Naive thymus-derived CD8-positive, alpha-beta T cell (primary cell): ENCODE measurements around the gene USP46. TPM values are rescaled to one million over a fixed set of nuclear protein-coding genes. Genes with fewer than 3 reads are reported as not detected.

Experiments used
- ATAC-seq, 2 donors: fragments of 150-1000 bp; cut with Tn5 transposase in 1 of 2; sonication (Bioruptor Pico), chemical (Tn5 transposase) in 1 of 2; 1 replicate in 1 of 2; 2 replicates in 1 of 2; pipeline ENCODE4 v1.10.0; 2021; ENCODE audit warnings: mild to moderate bottlenecking in 2 of 2, moderate library complexity in 2 of 2
- POLR2A ChIA-PET: fragments of 350-600 bp; sonication (Branson Sonifier 250); formaldehyde crosslinking; loops from one replicate; lab custom pipeline; 2021; ENCODE audit warnings: antibody characterized with exemption; lab: Charles Lee
- DNase-seq, 10 donors: peaks; one replicate each; pipeline versions ENCODE4 v3.0.0 to v3.0.0-alpha.2; 2020 to 2022
- H3K27ac Mint-ChIP-seq, 10 donors: one replicate each; pipeline ENCODE4 v1.8.0; 2020 to 2022; ENCODE audit warnings: mild to moderate bottlenecking in 10 of 10, mixed read lengths in 10 of 10, moderate library complexity in 4 of 10, inconsistent platforms in 1 of 10
- H3K27me3 Mint-ChIP-seq, 5 donors: one replicate each; pipeline ENCODE4 v1.8.0; 2021 to 2022; ENCODE audit warnings: mixed read lengths in 5 of 5
- H3K36me3 Mint-ChIP-seq, 3 donors: one replicate each; pipeline ENCODE4 v1.8.0; 2020 to 2022; ENCODE audit warnings: mixed read lengths in 3 of 3, mild to moderate bottlenecking in 2 of 3, inconsistent platforms in 1 of 3
- H3K4me1 Mint-ChIP-seq, 4 donors: one replicate each; pipeline ENCODE4 v1.8.0; 2021 to 2022; ENCODE audit warnings: mixed read lengths in 4 of 4
- H3K4me3 Mint-ChIP-seq, 10 donors: one replicate each; pipeline ENCODE4 v1.8.0; 2020 to 2022; ENCODE audit warnings: mild to moderate bottlenecking in 10 of 10, mixed read lengths in 10 of 10, moderate library complexity in 6 of 10, inconsistent platforms in 1 of 10
- H3K9me3 Mint-ChIP-seq, 9 donors: one replicate each; pipeline ENCODE4 v1.8.0; 2020 to 2022; ENCODE audit warnings: mixed read lengths in 9 of 9, mild to moderate bottlenecking in 3 of 9, inconsistent platforms in 1 of 9, moderate library complexity in 1 of 9
- polyA plus RNA-seq, 3 donors: library from polyadenylated mRNA; unstranded; fragments of 300-500 nt; fragmentation: Illumina TruSeq; gene quantifications; one replicate each; pipeline ENCODE4 v1.2.3, GENCODE V29; 2021
- total RNA-seq, 8 experiments: library from RNA in 2 of 8; stranded (reverse) in 2 of 8; gene quantifications; one replicate each; pipeline ENCODE4 v1.2.3 and lab custom pipeline; 2021 to 2026

The USP46 gene
- total and polyA plus RNA-seq, 5 experiments from 2014 or later: 0.24 to 3.9 (median 1.5) TPM; not detected in 1

DNA sequence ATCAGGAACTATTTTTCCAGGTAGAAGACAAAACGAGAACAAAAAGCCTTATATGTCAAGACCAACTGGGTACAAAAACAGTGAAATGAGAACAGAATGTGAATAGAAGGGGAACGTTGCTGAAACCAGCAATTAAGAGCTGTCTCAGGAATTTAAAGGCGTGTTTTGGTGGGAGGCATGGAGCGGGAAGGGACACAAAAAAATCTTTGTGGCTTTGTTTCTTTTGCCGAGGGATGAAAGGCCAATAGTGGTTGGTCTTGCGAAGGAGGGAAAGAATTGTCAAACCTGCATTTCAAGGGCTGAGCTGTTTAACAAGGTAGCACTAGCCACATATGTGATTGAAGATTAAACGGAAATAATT lies 103.8 kb downstream of the USP46 start:
- ATAC-seq (no peak), DNase-seq (no peak)
- Mint-ChIP-seq H3K9me3 (peaks cover 0 to 8% (median 0%) of the 10 kb centered on the region in 9 donors), H3K27me3 (peaks cover 18 to 35% (median 27%) of the 10 kb centered on the region in 5 donors), H3K4me1 (no peaks in the 10 kb centered on the region), H3K36me3 (peaks cover 0 to 2% (median 0%) of the 10 kb centered on the region in 3 donors), H3K4me3 (no peak overlapping the region), H3K27ac (no peak overlapping the region)
- POLR2A ChIA-PET: no interaction called here

DNA sequence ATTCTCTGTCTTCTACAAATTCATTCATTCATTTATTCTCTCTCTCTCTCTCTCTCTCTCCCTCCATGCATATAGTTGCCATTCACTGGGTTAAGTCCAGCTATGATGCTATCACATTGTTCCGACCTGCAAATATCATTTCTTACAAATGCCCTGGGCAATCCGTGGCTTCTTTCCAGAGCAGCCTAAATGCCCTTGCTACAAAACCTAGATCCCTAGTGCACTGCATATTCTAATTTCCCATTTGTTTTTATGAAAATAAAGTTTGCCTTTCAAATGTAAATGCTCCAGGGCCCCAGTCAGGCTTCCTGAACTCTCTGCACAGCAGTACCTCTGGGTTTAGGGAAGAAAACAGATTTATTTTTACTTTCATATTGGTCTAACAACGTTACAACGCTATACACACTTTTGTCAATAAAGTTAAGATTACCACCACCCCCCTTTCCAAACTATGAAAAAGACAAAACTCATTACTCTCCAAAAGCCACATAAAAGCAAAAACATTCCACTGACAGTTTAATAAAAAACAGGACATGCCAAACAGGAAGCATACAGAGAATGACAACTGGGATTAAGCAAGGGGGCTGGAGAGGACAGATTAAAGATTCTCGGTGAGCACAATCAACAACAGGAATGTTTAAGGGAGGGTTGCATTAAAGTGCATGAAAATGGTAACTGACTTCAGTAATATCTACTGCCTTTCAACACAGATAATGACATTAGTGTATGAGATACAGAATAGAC lies 104.3 kb downstream of the USP46 start:
- no peak for DNase-seq
- POLR2A ChIA-PET: no interaction called here
- Mint-ChIP-seq H3K36me3 (peaks cover 0 to 2% (median 0%) of the 10 kb centered on the region in 3 donors), H3K9me3 (peaks cover 0 to 8% (median 0%) of the 10 kb centered on the region in 9 donors), H3K4me3 (no peak overlapping the region), H3K4me1 (no peaks in the 10 kb centered on the region), H3K27me3 (peaks cover 21 to 40% (median 27%) of the 10 kb centered on the region in 5 donors), H3K27ac (no peak overlapping the region)
- no peak for ATAC-seq

DNA sequence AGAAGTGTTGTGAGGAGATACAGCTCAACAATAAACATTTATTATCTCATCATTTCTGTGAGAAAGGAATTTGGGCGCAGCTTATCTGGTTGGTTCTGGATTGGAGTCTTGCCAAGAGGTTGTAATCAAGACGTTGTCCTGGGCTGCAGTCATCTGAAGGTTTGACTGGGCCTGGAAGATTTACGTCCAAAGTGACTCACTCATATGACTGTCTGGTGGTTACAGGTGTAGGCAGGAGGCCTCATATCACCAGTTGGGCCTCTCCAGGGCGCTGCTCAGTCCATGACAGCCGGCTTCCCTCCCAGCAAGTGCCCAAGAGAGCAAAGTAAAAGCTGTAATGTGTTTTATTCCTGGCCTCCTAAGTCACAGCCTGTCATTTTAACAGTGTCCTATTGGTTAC lies 106.3 kb downstream of the USP46 start:
- no peaks in the 10 kb centered on the region for H3K4me1 Mint-ChIP-seq

DNA sequence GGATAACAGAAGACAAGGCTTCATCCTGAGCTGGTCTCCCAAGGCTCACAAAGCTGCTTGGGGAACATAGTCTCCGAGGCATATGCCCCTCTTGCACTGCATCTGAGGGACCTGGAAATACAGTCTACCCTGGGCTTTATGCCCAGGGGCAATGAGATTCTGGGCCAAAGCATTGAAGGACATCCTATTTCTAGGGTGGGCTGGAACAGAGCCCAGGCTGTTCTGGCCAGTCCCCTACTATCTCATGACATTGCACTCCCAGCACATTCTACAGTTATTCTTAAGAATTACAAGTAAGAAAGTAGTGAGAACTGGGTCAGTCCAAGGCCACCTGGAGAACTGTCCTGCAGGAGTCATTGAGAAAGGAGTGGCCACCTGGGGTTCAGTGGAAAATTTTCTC lies 107.6 kb downstream of the USP46 start:
- POLR2A ChIA-PET: no interaction called here
- Mint-ChIP-seq H3K9me3 (peaks cover 0 to 1% (median 0%) of the 10 kb centered on the region in 9 donors), H3K27me3 (peaks cover 17 to 38% (median 27%) of the 10 kb centered on the region in 5 donors), H3K4me1 (no peaks in the 10 kb centered on the region), H3K4me3 (no peak overlapping the region), H3K36me3 (no peaks in the 10 kb centered on the region), H3K27ac (no peak overlapping the region)
- no peak for DNase-seq
- no peak for ATAC-seq

More for the DNA sequence above, 106.3 kb downstream of the USP46 start:
- POLR2A ChIA-PET: no interaction called here
- peaks cover 0 to 6% (median 0%) of the 10 kb centered on the region in 9 donors for H3K9me3 Mint-ChIP-seq
- DNase-seq (no peak), ATAC-seq (no peak)
- no peak overlapping the region for H3K4me3 Mint-ChIP-seq
- no peak overlapping the region for H3K27ac Mint-ChIP-seq
- peaks cover 0 to 2% (median 0%) of the 10 kb centered on the region in 3 donors for H3K36me3 Mint-ChIP-seq
- peaks cover 21 to 45% (median 33%) of the 10 kb centered on the region in 5 donors for H3K27me3 Mint-ChIP-seq

DNA sequence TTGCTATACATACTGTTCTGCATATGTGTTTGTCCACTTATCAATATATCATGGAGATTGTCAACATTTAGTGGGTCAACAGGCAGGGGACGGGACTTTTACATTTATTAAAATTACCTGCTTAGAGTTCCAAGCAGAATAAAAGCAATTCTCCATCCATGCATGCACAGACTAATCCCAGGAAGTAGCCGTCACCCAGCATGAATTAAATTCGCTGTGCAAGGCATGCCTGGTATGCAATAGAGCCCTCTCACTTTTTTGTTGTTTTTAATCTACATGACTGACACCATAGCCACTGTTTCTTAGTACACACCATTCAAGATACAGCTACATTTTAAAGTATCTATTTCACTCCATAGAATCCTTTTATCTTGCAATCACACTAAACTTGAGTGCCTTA lies 108.9 kb downstream of the USP46 start:
- Mint-ChIP-seq H3K36me3 (no peaks in the 10 kb centered on the region), H3K4me1 (peaks cover 0 to 4% (median 0%) of the 10 kb centered on the region in 4 donors), H3K4me3 (no peak overlapping the region), H3K9me3 (no peaks in the 10 kb centered on the region), H3K27ac (no peak overlapping the region), H3K27me3 (peaks cover 14 to 39% (median 17%) of the 10 kb centered on the region in 5 donors)
- ATAC-seq: no peak
- DNase-seq: no peak
- POLR2A ChIA-PET: no interaction called here

DNA sequence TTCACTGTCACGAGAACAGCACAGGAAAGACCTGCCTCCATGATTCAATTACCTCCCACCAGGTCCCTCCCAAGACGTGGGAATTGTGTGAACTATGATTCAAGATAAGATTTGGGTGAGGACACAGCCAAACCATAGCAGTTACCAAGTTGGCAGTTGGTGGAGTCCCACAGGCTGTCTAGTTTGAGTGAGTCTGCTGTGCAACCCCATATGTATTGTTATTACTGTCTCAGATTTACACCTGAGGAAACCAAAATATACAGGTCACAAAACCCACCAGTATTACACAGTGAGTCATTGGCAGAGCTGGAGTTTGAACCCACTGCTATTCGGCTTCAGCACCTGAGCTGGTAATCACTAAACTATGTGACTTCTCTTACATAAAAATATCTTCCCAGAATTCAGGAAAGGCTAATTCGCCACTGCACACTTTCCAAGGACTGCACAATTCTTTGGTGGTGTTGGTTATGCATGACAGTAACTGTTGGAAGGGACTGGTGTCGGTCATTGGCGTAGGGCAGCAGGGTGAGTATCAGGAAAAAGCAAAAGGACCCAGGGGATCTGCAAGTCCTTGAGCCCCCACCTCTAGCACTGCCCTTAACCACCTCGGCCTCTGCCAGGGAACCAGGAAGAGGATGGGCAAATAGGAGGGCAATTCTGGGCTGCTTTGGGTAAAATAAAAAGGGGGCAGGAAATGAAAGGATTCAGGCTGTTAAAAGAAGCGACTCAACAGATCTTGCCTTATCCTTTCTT lies 110.1 kb downstream of the USP46 start:
- DNase-seq: no peak
- no peak overlapping the region for H3K4me3 Mint-ChIP-seq
- H3K36me3 Mint-ChIP-seq: no peaks in the 10 kb centered on the region
- no peaks in the 10 kb centered on the region for H3K9me3 Mint-ChIP-seq
- POLR2A ChIA-PET: no interaction called here
- peaks cover 11 to 43% (median 14%) of the 10 kb centered on the region in 5 donors for H3K27me3 Mint-ChIP-seq
- no peak for ATAC-seq
- no peak overlapping the region for H3K27ac Mint-ChIP-seq
- H3K4me1 Mint-ChIP-seq: peaks cover 0 to 4% (median 0%) of the 10 kb centered on the region in 4 donors

DNA sequence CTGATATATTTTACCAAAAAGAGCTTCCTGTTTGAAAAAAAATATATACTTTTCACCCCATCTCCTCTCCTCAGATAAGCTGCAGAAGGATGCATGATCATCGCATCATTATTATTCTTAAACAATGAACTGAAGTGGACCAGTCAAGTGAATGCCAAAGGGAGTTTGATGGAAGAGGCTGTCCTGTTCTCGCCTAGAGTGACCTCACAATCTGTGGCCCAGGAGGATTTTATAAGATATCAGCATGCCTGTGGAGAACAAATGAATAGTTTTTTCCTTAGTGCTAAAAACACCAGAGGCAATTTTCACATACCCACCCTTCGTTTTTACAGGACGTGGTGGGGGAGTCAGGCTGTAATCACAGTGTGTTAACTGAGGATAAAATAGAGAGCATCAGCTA lies 112.7 kb downstream of the USP46 start:
- POLR2A ChIA-PET: no interaction called here
- DNase-seq (no peak), ATAC-seq (no peak)
- H3K27me3 Mint-ChIP-seq: peaks cover 5 to 32% (median 14%) of the 10 kb centered on the region in 5 donors
- no peaks in the 10 kb centered on the region for H3K36me3 Mint-ChIP-seq
- peaks cover 0 to 4% (median 0%) of the 10 kb centered on the region in 4 donors for H3K4me1 Mint-ChIP-seq
- no peaks in the 10 kb centered on the region for H3K9me3 Mint-ChIP-seq
- H3K27ac Mint-ChIP-seq: no peak overlapping the region
- H3K4me3 Mint-ChIP-seq: no peak overlapping the region

DNA sequence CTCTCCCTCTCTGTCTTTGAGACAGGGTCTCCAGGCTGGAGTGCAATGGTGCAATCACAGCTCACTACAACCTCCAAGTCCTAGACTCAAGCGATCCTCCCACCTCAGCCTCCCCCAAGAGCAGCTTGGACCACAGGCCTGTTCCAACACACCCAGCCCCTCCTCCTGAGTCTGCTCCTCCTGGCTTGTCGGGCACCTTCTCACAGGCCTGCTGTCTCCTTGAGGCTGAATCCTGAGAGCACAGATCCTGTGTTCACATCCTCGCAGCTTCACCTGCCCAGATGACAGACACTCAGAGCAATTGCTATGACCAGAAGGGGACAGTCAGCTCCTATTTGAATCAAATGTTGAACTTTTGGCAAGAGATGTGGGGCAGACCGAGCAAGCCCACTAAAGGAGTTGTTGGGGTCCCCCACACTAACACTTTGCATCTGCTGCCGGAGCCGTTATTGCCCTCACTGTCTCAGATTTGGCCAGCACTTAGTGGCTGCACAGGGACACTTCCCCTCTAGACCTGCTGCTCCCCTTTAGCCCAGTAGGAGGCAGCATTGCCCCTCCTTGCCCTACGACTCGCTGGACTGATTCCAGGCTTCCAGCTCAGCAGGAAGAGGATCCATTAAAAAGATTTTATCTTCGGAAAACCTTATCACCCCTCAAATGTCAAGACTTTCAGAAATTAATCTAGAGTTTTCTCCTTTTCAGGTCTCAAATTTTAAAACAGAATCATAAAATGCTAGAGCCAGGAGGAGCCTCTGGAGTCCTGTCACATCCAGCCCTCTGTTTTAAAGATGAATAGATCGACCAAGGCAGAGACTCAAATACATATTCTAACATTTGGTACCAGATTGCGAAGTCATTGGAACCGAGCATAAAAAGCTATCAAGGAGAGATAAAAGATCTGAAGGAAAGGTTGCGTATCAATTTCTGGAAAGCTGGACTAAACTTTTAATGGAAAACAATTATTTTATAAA lies 113.7 kb downstream of the USP46 start:
- ATAC-seq (no peak), DNase-seq (peak; percentile 15 to 59 (median 36))
- Mint-ChIP-seq H3K4me1 (peaks cover 0 to 4% (median 0%) of the 10 kb centered on the region in 4 donors), H3K36me3 (no peaks in the 10 kb centered on the region), H3K4me3 (no peak overlapping the region), H3K27me3 (peaks cover 5 to 25% (median 11%) of the 10 kb centered on the region in 5 donors), H3K9me3 (no peaks in the 10 kb centered on the region), H3K27ac (no peak overlapping the region)
- POLR2A ChIA-PET: no interaction called here

Other genes starting within 250 kb of the USP46 start
- not detected for gene ERVMER34-1, start 92.1 kb upstream of the USP46 start, total RNA-seq
- not detected for gene ERVMER34-1, start 92.1 kb upstream of the USP46 start, polyA plus RNA-seq
- gene RASL11B, start 203.0 kb upstream of the USP46 start, total RNA-seq: under 1 TPM; 0.63 to 0.73 TPM
- gene RASL11B, start 203.0 kb upstream of the USP46 start, polyA plus RNA-seq: under 1 TPM; 0.15 to 0.41 (median 0.35) TPM